Kidney tubule cell (primary cell): ENCODE data around the gene TANK.
"Not testable (repeated sequence)": the region's sequence is repeated elsewhere in the genome, so short reads cannot be mapped to it uniquely, and the experiment has no call there.

Experiments used
- DNase-seq: peaks from one replicate; pipeline ENCODE4 v3.0.0-alpha.2; 2018; ENCODE audit warnings: low spot score

TANK gene

GRCh38 chr2:161160226-161161073 lies at the start of gene TANK:
Gene TANK (plus strand): TSS chr2:161160428. CDS start chr2:161179663, 19,235 bp downstream.
- DNase-seq, result peak; percentile 97

GRCh38 chr2:161111531-161111930 lies 48.7 kb upstream of the TANK start:
- no peak for DNase-seq

- no peak for DNase-seq
These were observed 47.3 kb upstream of the TANK start for GRCh38 chr2:161112908-161113307.

GRCh38 chr2:161113693-161114575 lies 46.3 kb upstream of the TANK start:
- no peak for DNase-seq

GRCh38 chr2:161115205-161115604 lies 45.0 kb upstream of the TANK start:
- no peak for DNase-seq

- DNase-seq, result no peak
These were observed 44.4 kb upstream of the TANK start for GRCh38 chr2:161115605-161116380.

- DNase-seq, result no peak
These were observed 43.7 kb upstream of the TANK start for GRCh38 chr2:161116509-161116908.

GRCh38 chr2:161117506-161117905 lies 42.7 kb upstream of the TANK start:
- no peak for DNase-seq

GRCh38 chr2:161118722-161119121 lies 41.5 kb upstream of the TANK start:
- no peak for DNase-seq

- no peak for DNase-seq
These were observed 40.7 kb upstream of the TANK start for GRCh38 chr2:161119483-161119882.

GRCh38 chr2:161120775-161121174 lies 39.5 kb upstream of the TANK start:
- no peak for DNase-seq

GRCh38 chr2:161121622-161122021 lies 38.6 kb upstream of the TANK start:
- DNase-seq, result no peak

GRCh38 chr2:161122772-161123530 lies 37.3 kb upstream of the TANK start:
- peak; percentile 89 for DNase-seq

- no peak for DNase-seq
These were observed 36.6 kb upstream of the TANK start for GRCh38 chr2:161123531-161124030.

- no peak for DNase-seq
These were observed 36.0 kb upstream of the TANK start for GRCh38 chr2:161124201-161124600.

- DNase-seq, result no peak
These were observed 31.3 kb upstream of the TANK start for GRCh38 chr2:161128885-161129284.

GRCh38 chr2:161130354-161130753 lies 29.9 kb upstream of the TANK start:
- no peak for DNase-seq

GRCh38 chr2:161131074-161131680 lies 29.1 kb upstream of the TANK start:
- no peak for DNase-seq

GRCh38 chr2:161131804-161132203 lies 28.4 kb upstream of the TANK start:
- no peak for DNase-seq

- DNase-seq, result not testable (repeated sequence)
These were observed 27.8 kb upstream of the TANK start for GRCh38 chr2:161132384-161132783.

GRCh38 chr2:161133366-161133765 lies 26.9 kb upstream of the TANK start:
- DNase-seq, result no peak
